NCI-H2171 (cell line): Measurements from ENCODE around the gene TENT5C.
"Not testable (repeated sequence)": the region's sequence is repeated elsewhere in the genome, so short reads cannot be mapped to it uniquely, and the experiment has no call there.

ENCODE experiments used
- DNase-seq: peaks from one replicate; lab custom pipeline; 2025; lab: John Stamatoyannopoulos, UW

TENT5C gene

GRCh38 chr1:117605774-117606648 is at the start of gene TENT5C:
Gene TENT5C, plus strand, starts transcription at chr1:117606048. Its CDS starts 16,821 bp downstream, at chr1:117622869.
- peak; percentile 94 for DNase-seq

GRCh38 chr1:117556341-117556740 is 49.5 kb upstream of the TENT5C start:
- DNase-seq = no peak

GRCh38 chr1:117556976-117557375 is 48.9 kb upstream of the TENT5C start:
- DNase-seq = no peak

DNA sequence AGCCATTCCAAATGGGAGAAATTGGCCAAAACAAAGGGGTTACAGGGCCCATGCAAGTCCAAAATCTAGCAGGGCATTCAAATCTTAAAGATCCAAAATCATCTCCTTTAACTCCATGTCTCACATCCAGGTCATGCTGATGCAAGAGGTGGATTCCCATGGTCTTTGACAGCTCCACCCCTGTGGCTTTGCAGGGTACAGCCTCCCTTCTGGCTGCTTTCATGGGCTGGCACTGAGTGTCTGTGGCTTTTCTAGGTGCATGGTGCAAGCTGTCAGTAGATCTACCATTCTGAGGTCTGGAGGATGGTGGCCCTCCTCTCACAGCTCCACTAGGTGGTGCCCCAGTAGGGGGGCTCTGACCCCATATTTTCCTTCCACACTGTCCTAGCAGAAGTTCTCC is 47.4 kb upstream of the TENT5C start:
- DNase-seq = not testable (repeated sequence)

GRCh38 chr1:117559139-117559538 is 46.7 kb upstream of the TENT5C start:
- DNase-seq = no peak

GRCh38 chr1:117559985-117560384 is 45.9 kb upstream of the TENT5C start:
- no peak for DNase-seq

GRCh38 chr1:117561071-117561470 is 44.8 kb upstream of the TENT5C start:
- no peak for DNase-seq

- DNase-seq = no peak
Measured at GRCh38 chr1:117561551-117561950, 44.3 kb upstream of the TENT5C start.

- no peak for DNase-seq
Measured at GRCh38 chr1:117562581-117563491, 43.0 kb upstream of the TENT5C start.

- DNase-seq = no peak
Measured at GRCh38 chr1:117563492-117563875, 42.4 kb upstream of the TENT5C start.

DNA sequence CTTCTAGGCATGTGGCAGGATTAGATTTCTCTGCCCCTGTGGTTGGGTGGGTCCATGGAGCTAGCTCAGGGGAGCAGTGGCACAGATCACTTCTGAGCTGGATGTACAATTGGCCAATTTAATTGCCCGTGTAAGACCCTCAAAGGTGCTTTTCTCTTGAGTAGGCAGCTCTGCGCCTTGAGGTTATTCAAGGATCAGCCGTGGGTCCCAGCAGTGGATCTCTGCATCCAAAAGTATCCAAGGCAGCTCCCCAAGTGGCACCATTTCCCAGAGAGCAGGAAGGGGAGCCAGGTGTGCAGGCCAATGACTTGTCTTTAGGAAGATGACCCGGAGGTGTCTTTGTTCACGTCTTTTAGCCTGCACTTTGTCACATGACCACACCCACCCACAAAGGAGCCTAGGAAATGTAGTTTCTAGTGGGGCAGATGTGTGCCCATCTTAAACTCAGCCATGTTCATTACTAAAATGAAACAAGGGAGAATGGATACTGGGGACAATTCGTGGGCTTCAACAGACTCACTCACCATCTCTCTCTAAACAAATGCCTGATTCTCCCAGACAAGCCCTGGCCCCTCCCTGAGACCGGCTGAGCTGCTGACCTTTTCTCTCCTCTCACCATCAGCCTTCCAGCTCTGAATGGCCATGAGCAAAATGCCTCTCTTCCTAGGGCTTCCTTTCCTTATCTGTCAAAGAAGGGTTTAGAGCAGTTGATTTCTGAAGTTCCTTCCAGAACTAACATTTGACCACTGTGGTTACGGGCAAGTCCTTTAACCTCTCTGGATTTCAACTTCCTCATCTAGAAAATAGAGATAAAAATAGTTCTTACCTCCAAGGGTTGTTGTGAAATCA is 41.4 kb upstream of the TENT5C start:
- no peak for DNase-seq

DNA sequence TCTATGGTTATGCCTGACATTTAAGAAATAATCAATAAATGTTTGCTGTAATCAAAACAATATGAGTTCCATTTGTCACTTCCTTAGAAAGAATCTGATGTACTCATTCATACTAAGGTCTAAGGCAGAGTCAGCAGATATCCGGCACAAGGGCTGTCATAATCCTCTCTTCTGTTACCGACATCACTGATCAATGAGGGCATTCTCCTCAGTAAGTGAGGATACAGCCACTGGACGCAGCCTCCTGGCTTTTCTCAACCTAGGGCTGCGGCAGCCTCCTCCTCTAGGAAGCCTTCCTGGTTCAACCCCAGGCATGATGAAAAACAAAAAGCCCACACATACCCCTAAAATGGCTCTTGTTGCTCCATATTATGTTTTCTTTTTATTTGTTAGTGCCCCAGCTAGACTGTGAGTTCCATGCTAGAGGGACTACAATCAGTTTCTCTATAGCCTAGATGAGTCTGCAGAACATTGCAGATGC is 40.7 kb upstream of the TENT5C start:
- no peak for DNase-seq

DNA sequence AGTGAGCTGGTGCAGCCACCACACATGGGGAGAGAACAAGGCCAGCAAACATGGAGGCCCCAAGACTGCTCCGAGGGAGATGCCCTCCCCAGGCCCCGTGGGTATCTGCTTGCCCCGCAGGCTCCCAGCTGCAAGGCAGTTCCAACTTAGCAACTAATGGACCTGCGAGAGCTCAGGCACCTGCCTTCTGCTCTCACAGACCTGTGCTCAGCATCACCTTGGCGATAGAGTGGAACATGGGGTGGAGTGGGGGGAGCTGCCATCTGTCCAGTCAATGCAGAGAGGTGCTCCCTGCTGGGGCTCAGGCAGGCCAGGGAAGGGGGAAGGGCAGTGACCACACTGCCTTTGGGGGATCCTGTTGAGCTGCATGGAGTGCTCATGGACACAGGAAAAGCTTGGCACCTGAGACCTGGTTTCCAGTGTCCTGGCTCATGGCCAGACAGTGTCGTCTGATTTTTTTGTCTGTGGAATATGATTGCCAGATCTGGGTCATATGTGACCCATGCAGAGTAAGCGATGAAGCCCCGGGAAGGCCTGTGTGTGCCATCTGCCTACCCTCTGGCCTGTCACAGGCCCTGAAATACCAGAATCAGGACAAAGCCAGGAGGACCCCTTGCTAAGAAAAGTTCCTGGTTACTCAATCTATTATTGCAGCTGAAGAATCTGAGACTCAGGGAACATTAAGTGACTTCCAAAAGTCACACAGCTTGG is 39.9 kb upstream of the TENT5C start:
- peak; percentile 63 for DNase-seq

GRCh38 chr1:117566556-117566955 is 39.3 kb upstream of the TENT5C start:
- DNase-seq = no peak

GRCh38 chr1:117567435-117567834 is 38.4 kb upstream of the TENT5C start:
- no peak for DNase-seq

GRCh38 chr1:117567976-117568375 is 37.9 kb upstream of the TENT5C start:
- DNase-seq = no peak

GRCh38 chr1:117568999-117569398 is 36.8 kb upstream of the TENT5C start:
- DNase-seq = no peak

GRCh38 chr1:117569856-117570255 is 36.0 kb upstream of the TENT5C start:
- DNase-seq = no peak

GRCh38 chr1:117570988-117571409 is 34.8 kb upstream of the TENT5C start:
- DNase-seq = no peak

DNA sequence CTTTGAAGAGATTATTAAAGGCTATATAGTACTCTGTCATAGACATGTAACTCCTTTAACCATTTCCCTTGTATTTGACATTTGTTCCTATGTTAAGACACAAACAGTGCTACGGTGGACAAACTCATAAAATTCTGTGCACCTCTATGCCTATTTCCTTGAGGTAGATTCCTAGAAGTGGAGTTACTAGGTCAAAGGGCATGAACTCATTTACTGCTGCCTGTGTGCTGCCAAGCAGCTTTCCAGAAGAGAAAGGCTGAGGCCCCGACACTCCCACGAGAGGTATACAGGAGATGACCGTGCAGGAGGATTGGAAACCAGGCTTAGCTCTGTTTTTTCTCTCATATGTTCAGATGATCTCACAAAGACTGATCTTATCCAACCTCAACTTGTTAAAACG is 34.4 kb upstream of the TENT5C start:
- DNase-seq = no peak

DNA sequence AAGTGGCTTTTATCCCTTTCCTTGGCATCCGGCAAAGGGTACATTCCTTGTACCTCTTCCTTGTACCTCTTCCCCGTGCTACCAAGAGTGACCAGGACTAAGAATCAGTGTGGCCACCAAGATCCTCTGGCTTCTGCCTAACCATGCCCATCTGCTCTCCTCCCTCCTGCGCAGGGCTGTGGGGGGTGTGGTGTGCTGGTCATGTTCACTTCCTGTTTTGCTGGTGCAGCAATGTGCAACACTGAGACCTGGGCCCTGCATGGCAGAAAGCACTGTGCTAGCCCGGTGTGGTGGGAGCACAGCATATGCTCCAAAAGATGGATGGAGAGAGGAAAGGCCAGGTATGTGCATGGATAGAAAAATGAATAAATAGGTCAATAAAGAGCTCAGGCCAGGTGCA is 33.3 kb upstream of the TENT5C start:
- DNase-seq = no peak
